ENCODE measurements around the gene ZNF488. TPM values are rescaled to one million over a fixed set of nuclear protein-coding genes. Genes with fewer than 3 reads are reported as not detected.

Gene ZNF488
- total RNA-seq, 1 experiment from 2014 or later = 11.8 TPM

DNA sequence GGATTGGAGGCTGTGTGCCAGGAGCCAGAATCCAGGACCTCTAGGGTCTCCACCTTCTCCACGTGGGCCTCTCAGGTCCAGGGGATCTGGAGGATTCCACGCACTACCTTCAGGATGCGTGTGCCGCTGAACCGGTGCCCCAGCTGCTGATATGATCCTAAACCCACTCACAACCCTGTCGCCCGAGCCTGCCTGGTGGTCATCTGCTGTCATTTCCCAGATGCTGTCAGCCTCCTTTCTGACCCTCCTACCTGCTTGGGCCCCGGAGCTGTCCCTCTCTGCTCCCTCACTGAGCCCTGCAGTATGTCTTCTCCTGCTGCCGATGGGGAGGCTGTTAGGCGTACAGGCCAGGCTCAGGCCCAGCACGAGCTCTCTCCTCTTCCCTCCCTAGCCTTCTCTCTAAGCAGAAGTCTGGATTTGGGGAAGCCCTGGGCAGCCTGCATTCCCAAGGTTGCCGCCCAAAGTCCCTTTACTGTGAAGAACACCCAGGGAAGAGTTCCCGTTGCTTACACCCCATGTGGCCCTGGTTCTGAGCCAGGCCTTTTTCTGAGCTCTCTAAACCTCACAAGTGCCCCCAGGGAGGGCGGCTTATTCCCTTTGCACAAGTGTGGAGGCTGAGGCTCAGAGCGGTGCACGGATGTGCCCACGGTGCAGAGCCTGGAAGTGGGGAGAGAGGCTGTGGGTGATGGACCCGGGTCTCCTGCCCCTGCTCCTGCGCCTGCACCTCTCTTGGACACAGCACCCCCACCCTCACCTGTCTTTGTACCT is 30.8 kb upstream of the ZNF488 start:
- CTCF ChIA-PET = no interaction called here
- no peaks in the 10 kb centered on the region for H3K9me3 ChIP-seq (ENCODE audit: control insufficient read depth, insufficient read depth, low read depth, low read length)
- H3K36me3 ChIP-seq (ENCODE audit: control insufficient read depth, insufficient read depth, low read length) = no peaks in the 10 kb centered on the region
- no peak overlapping the region for H3K27ac ChIP-seq (ENCODE audit: low read length)
- H3K4me3 ChIP-seq (ENCODE audit: low read depth in 2 of 2, low read length in 2 of 2) = no peak overlapping the region
- intact Hi-C loops (cut with micrococcal nuclease; ENCODE audit: unreplicated experiment) = no loop called here
- in situ Hi-C loops (cut with HindIII; ENCODE audit: low pct_unique_long_range_greater_than_20kb, low sequenced_read_pairs) = no loop called here
- peaks cover 18% of the 10 kb centered on the region for H3K4me1 ChIP-seq (ENCODE audit: control insufficient read depth, insufficient read depth, low read length)
- H3K27me3 ChIP-seq (ENCODE audit: control insufficient read depth, insufficient read depth, low read length) = no peaks in the 10 kb centered on the region
- DNase-seq (ENCODE audit: low read depth, low spot score) (no peak), ATAC-seq (peak; percentile 39)
- BruUV-seq (replicated peaks) = no TSS peak
- TF ChIP-seq TCF7L2 (IDR thresholded peaks at IDR 0.05; ENCODE audit: low read depth, low read length) = no peak
- TF ChIP-seq, protein P1, sequence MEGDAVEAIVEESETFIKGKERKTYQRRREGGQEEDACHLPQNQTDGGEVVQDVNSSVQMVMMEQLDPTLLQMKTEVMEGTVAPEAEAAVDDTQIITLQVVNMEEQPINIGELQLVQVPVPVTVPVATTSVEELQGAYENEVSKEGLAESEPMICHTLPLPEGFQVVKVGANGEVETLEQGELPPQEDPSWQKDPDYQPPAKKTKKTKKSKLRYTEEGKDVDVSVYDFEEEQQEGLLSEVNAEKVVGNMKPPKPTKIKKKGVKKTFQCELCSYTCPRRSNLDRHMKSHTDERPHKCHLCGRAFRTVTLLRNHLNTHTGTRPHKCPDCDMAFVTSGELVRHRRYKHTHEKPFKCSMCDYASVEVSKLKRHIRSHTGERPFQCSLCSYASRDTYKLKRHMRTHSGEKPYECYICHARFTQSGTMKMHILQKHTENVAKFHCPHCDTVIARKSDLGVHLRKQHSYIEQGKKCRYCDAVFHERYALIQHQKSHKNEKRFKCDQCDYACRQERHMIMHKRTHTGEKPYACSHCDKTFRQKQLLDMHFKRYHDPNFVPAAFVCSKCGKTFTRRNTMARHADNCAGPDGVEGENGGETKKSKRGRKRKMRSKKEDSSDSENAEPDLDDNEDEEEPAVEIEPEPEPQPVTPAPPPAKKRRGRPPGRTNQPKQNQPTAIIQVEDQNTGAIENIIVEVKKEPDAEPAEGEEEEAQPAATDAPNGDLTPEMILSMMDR (IDR thresholded peaks at IDR 0.05) = no peak
- POLR2A ChIA-PET = no interaction called here

DNA sequence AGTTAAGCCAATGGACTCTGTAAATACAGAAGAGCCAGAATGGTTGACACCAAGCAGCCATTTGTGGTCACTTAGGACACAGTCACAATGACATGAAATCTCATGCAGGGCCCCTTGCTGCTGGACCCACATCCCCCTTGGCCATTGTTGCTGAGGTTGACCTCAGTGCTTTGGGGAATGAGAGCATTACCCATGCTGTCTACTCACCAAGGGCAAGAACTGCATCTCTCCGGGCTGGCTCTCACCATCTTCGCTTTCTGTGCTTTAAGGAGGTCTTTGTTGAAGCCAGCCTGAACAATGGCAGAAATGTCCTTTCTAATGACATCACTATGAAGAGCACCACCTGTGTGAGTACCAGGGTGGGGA is 30.1 kb upstream of the ZNF488 start:
- Histone ChIP-seq H3K27me3 (ENCODE audit: control insufficient read depth, insufficient read depth, low read length) (no peaks in the 10 kb centered on the region), H3K4me1 (ENCODE audit: control insufficient read depth, insufficient read depth, low read length) (peaks cover 25% of the 10 kb centered on the region), H3K4me3 (ENCODE audit: low read depth in 2 of 2, low read length in 2 of 2) (no peak overlapping the region), H3K9me3 (ENCODE audit: control insufficient read depth, insufficient read depth, low read depth, low read length) (no peaks in the 10 kb centered on the region), H3K27ac (ENCODE audit: low read length) (no peak overlapping the region), H3K36me3 (ENCODE audit: control insufficient read depth, insufficient read depth, low read length) (no peaks in the 10 kb centered on the region)
- BruUV-seq (replicated peaks) = no TSS peak
- ChIA-PET CTCF (no interaction called here), POLR2A (no interaction called here)
- TF ChIP-seq SIN3A (IDR thresholded peaks at IDR 0.05; ENCODE audit: borderline replicate concordance, insufficient read depth, low read depth, low read length) (no peak), TCF7L2 (IDR thresholded peaks at IDR 0.05; ENCODE audit: low read depth, low read length) (no peak), POLR2AphosphoS5 (IDR thresholded peaks at IDR 0.05; ENCODE audit: low read depth, low read length) (no peak)
- TF ChIP-seq, protein P2, sequence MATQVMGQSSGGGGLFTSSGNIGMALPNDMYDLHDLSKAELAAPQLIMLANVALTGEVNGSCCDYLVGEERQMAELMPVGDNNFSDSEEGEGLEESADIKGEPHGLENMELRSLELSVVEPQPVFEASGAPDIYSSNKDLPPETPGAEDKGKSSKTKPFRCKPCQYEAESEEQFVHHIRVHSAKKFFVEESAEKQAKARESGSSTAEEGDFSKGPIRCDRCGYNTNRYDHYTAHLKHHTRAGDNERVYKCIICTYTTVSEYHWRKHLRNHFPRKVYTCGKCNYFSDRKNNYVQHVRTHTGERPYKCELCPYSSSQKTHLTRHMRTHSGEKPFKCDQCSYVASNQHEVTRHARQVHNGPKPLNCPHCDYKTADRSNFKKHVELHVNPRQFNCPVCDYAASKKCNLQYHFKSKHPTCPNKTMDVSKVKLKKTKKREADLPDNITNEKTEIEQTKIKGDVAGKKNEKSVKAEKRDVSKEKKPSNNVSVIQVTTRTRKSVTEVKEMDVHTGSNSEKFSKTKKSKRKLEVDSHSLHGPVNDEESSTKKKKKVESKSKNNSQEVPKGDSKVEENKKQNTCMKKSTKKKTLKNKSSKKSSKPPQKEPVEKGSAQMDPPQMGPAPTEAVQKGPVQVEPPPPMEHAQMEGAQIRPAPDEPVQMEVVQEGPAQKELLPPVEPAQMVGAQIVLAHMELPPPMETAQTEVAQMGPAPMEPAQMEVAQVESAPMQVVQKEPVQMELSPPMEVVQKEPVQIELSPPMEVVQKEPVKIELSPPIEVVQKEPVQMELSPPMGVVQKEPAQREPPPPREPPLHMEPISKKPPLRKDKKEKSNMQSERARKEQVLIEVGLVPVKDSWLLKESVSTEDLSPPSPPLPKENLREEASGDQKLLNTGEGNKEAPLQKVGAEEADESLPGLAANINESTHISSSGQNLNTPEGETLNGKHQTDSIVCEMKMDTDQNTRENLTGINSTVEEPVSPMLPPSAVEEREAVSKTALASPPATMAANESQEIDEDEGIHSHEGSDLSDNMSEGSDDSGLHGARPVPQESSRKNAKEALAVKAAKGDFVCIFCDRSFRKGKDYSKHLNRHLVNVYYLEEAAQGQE (IDR thresholded peaks at IDR 0.05; ENCODE audit: insufficient read depth in 1 of 2, low read depth in 2 of 2, low read length in 1 of 2) = no peak
- TF ChIP-seq, protein P1 (IDR thresholded peaks at IDR 0.05) = no peak
- ATAC-seq (no peak), DNase-seq (ENCODE audit: low read depth, low spot score) (no peak)
- intact Hi-C loops (cut with micrococcal nuclease; ENCODE audit: unreplicated experiment) = no loop called here
- in situ Hi-C loops (cut with HindIII; ENCODE audit: low pct_unique_long_range_greater_than_20kb, low sequenced_read_pairs) = no loop called here
